Measurements from ENCODE around the gene NAT8L.

The NAT8L gene

GRCh38 chr4:2054217-2054616, 4.9 kb upstream of the NAT8L start:
- Mint-ChIP-seq H3K36me3 (ENCODE audit: low read depth) (no peaks in the 10 kb centered on the region), H3K27ac (no peak overlapping the region), H3K9me3 (no peaks in the 10 kb centered on the region), H3K4me1 (ENCODE audit: low read depth) (peaks cover 3% of the 10 kb centered on the region), H3K4me3 (no peak overlapping the region), H3K27me3 (peaks cover 52% of the 10 kb centered on the region)
- no peak for DNase-seq

GRCh38 chr4:2057382-2058065, 1.6 kb upstream of the NAT8L start:
- Mint-ChIP-seq H3K27me3 (peaks cover 48% of the 10 kb centered on the region), H3K36me3 (ENCODE audit: low read depth) (no peaks in the 10 kb centered on the region), H3K4me1 (ENCODE audit: low read depth) (peaks cover 3% of the 10 kb centered on the region), H3K27ac (no peak overlapping the region), H3K4me3 (peak overlapping the region; percentile 58), H3K9me3 (no peaks in the 10 kb centered on the region)
- no peak for DNase-seq

- Mint-ChIP-seq H3K4me1 (ENCODE audit: low read depth) (peaks cover 3% of the 10 kb centered on the region), H3K27me3 (peaks cover 46% of the 10 kb centered on the region), H3K27ac (no peak overlapping the region), H3K4me3 (peak overlapping the region; percentile 18), H3K36me3 (ENCODE audit: low read depth) (no peaks in the 10 kb centered on the region), H3K9me3 (no peaks in the 10 kb centered on the region)
- peak; percentile 51 for DNase-seq
These were observed 672 bp upstream of the NAT8L start for GRCh38 chr4:2058264-2059045.

- peaks cover 38% of the 10 kb centered on the region for H3K27me3 Mint-ChIP-seq
- H3K36me3 Mint-ChIP-seq (ENCODE audit: low read depth) = no peaks in the 10 kb centered on the region
- H3K27ac Mint-ChIP-seq = no peak overlapping the region
- no peak overlapping the region for H3K4me3 Mint-ChIP-seq
- no peaks in the 10 kb centered on the region for H3K9me3 Mint-ChIP-seq
- peaks cover 3% of the 10 kb centered on the region for H3K4me1 Mint-ChIP-seq (ENCODE audit: low read depth)
- DNase-seq = no peak
These were observed 837 bp downstream of the NAT8L start for GRCh38 chr4:2059726-2060602.

GRCh38 chr4:2060611-2061185, 1.6 kb downstream of the NAT8L start:
- Mint-ChIP-seq H3K27ac (no peak overlapping the region), H3K9me3 (no peaks in the 10 kb centered on the region), H3K4me1 (ENCODE audit: low read depth) (peaks cover 3% of the 10 kb centered on the region), H3K36me3 (ENCODE audit: low read depth) (no peaks in the 10 kb centered on the region), H3K4me3 (no peak overlapping the region), H3K27me3 (peaks cover 32% of the 10 kb centered on the region)
- DNase-seq = no peak

GRCh38 chr4:2061186-2062131, 2.3 kb downstream of the NAT8L start:
- Mint-ChIP-seq H3K9me3 (no peaks in the 10 kb centered on the region), H3K4me1 (ENCODE audit: low read depth) (peaks cover 3% of the 10 kb centered on the region), H3K27ac (no peak overlapping the region), H3K4me3 (no peak overlapping the region), H3K36me3 (ENCODE audit: low read depth) (no peaks in the 10 kb centered on the region), H3K27me3 (peaks cover 27% of the 10 kb centered on the region)
- DNase-seq = no peak

GRCh38 chr4:2062168-2062807, 3.2 kb downstream of the NAT8L start:
- Mint-ChIP-seq H3K9me3 (no peaks in the 10 kb centered on the region), H3K27me3 (peaks cover 18% of the 10 kb centered on the region), H3K27ac (no peak overlapping the region), H3K4me1 (ENCODE audit: low read depth) (peaks cover 3% of the 10 kb centered on the region), H3K4me3 (no peak overlapping the region), H3K36me3 (ENCODE audit: low read depth) (no peaks in the 10 kb centered on the region)
- no peak for DNase-seq

- no peak overlapping the region for H3K4me3 Mint-ChIP-seq
- H3K27ac Mint-ChIP-seq = no peak overlapping the region
- no peaks in the 10 kb centered on the region for H3K4me1 Mint-ChIP-seq (ENCODE audit: low read depth)
- H3K27me3 Mint-ChIP-seq = peaks cover 12% of the 10 kb centered on the region
- no peak for DNase-seq
- no peaks in the 10 kb centered on the region for H3K9me3 Mint-ChIP-seq
- H3K36me3 Mint-ChIP-seq (ENCODE audit: low read depth) = no peaks in the 10 kb centered on the region
These were observed 3.8 kb downstream of the NAT8L start for GRCh38 chr4:2062808-2063524.

GRCh38 chr4:2063557-2064275, 4.6 kb downstream of the NAT8L start:
- no peak overlapping the region for H3K27ac Mint-ChIP-seq
- no peaks in the 10 kb centered on the region for H3K9me3 Mint-ChIP-seq
- peaks cover 12% of the 10 kb centered on the region for H3K27me3 Mint-ChIP-seq
- H3K4me1 Mint-ChIP-seq (ENCODE audit: low read depth) = no peaks in the 10 kb centered on the region
- no peaks in the 10 kb centered on the region for H3K36me3 Mint-ChIP-seq (ENCODE audit: low read depth)
- DNase-seq = no peak
- H3K4me3 Mint-ChIP-seq = no peak overlapping the region

- H3K36me3 Mint-ChIP-seq (ENCODE audit: low read depth) = no peaks in the 10 kb centered on the region
- H3K27ac Mint-ChIP-seq = no peak overlapping the region
- no peaks in the 10 kb centered on the region for H3K9me3 Mint-ChIP-seq
- no peaks in the 10 kb centered on the region for H3K4me1 Mint-ChIP-seq (ENCODE audit: low read depth)
- no peak overlapping the region for H3K4me3 Mint-ChIP-seq
- peaks cover 12% of the 10 kb centered on the region for H3K27me3 Mint-ChIP-seq
- no peak for DNase-seq
These were observed 5.3 kb downstream of the NAT8L start for GRCh38 chr4:2064276-2064991.

GRCh38 chr4:2065106-2065930, 6.2 kb downstream of the NAT8L start:
- Mint-ChIP-seq H3K27ac (no peak overlapping the region), H3K36me3 (ENCODE audit: low read depth) (no peaks in the 10 kb centered on the region), H3K9me3 (no peaks in the 10 kb centered on the region), H3K4me1 (ENCODE audit: low read depth) (no peaks in the 10 kb centered on the region), H3K4me3 (no peak overlapping the region), H3K27me3 (peaks cover 12% of the 10 kb centered on the region)
- DNase-seq = no peak

Data from activated T-cell treated with anti-CD3 and anti-CD28 coated beads, Interleukin-2, amount 50 U/mL, for 24 hours (primary cell).